Activated B cell treated with CpG ODN at 0.5 μM for 24 hours (primary cell): Measurements from ENCODE around the gene CNTNAP5. TPM values are rescaled to one million over a fixed set of nuclear protein-coding genes. Genes with fewer than 3 reads are reported as not detected.

Source experiments
- ATAC-seq: fragments of 200-7000 bp; cut with Tn5 transposase; one replicate; pipeline ENCODE4 v1.10.0; 2021; ENCODE audit warnings: low read depth, mild to moderate bottlenecking, moderate library complexity
- CTCF ChIA-PET: fragments of 350-600 bp; sonication (Branson Sonifier 250); formaldehyde crosslinking; loops from one replicate; lab custom pipeline; 2021; ENCODE audit warnings: antibody characterized with exemption; lab: Charles Lee
- POLR2A ChIA-PET: fragments of 350-600 bp; sonication (Branson Sonifier 250); formaldehyde crosslinking; loops from one replicate; lab custom pipeline; 2021; ENCODE audit warnings: antibody characterized with exemption; lab: Charles Lee
- DNase-seq: peaks from one replicate; pipeline ENCODE4 v3.0.0; 2022
- H3K27ac Mint-ChIP-seq: one replicate; pipeline ENCODE4 v1.8.0; 2020; ENCODE audit warnings: mixed read lengths
- H3K27me3 Mint-ChIP-seq: one replicate; pipeline ENCODE4 v1.8.0; 2021; ENCODE audit warnings: mixed read lengths
- H3K36me3 Mint-ChIP-seq: one replicate; pipeline ENCODE4 v1.8.0; 2021; ENCODE audit warnings: low read depth, mixed read lengths
- H3K4me1 Mint-ChIP-seq: one replicate; pipeline ENCODE4 v1.8.0; 2021; ENCODE audit warnings: mixed read lengths
- H3K4me3 Mint-ChIP-seq: one replicate; pipeline ENCODE4 v1.8.0; 2020; ENCODE audit warnings: mild to moderate bottlenecking, mixed read lengths
- H3K9me3 Mint-ChIP-seq: one replicate; pipeline ENCODE4 v1.8.0; 2020; ENCODE audit warnings: mixed read lengths
- CTCF ChIP-seq: fragments of 200-600 bp; IDR thresholded peaks from one replicate; pipeline ENCODE4 v1.8.0; 2022; ENCODE audit warnings: antibody characterized with exemption, mild to moderate bottlenecking
- intact Hi-C: fragments of 100-400 bp; cut with micrococcal nuclease; formaldehyde crosslinking; loops from one replicate; pipeline ENCODE4 v1.15.1; 2024
- total RNA-seq: library from RNA; stranded (reverse); gene quantifications from 2 replicates; pipeline ENCODE4 v1.2.3, GENCODE V29; 2022

Gene CNTNAP5
- total RNA-seq, 1 donor from 2014 or later: not detected

DNA sequence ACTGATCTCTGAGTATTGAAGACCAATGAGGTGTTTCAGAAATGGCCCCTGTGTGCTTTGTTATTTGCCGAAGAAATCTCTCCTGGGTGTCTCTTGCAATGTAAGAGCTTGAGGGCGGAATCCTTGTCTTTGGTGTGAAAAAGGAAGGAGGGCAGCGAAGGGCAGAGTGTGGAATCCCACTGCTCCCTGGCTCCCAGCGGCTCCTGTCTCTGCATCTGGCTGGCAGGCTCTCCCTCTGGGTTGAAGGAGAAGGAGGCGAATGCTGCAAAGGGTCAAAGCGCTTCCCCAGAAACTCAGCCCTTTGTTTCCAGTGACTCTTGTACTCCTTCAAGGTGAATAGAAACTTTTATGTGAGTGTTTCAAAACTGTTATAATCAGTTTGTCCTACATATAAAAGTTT is 457.5 kb downstream of the CNTNAP5 start:
- no peak overlapping the region for H3K27ac Mint-ChIP-seq
- POLR2A ChIA-PET: no interaction called here
- H3K9me3 Mint-ChIP-seq: peaks cover 3% of the 10 kb centered on the region
- no peak for TF ChIP-seq CTCF
- H3K27me3 Mint-ChIP-seq: no peaks in the 10 kb centered on the region
- no peaks in the 10 kb centered on the region for H3K36me3 Mint-ChIP-seq
- intact Hi-C loops: no loop called here
- ATAC-seq (no peak), DNase-seq (no peak)
- CTCF ChIA-PET: no interaction called here
- no peak overlapping the region for H3K4me3 Mint-ChIP-seq
- H3K4me1 Mint-ChIP-seq: no peaks in the 10 kb centered on the region

GRCh38 chr2:124485659-124486058 is 460.6 kb downstream of the CNTNAP5 start:
- no peak for TF ChIP-seq CTCF
- intact Hi-C loops: no loop called here
- H3K4me1 Mint-ChIP-seq: no peaks in the 10 kb centered on the region
- POLR2A ChIA-PET: no interaction called here
- H3K27ac Mint-ChIP-seq: no peak overlapping the region
- DNase-seq (no peak), ATAC-seq (no peak)
- CTCF ChIA-PET: no interaction called here
- peaks cover 2% of the 10 kb centered on the region for H3K9me3 Mint-ChIP-seq
- H3K27me3 Mint-ChIP-seq: no peaks in the 10 kb centered on the region
- H3K36me3 Mint-ChIP-seq: no peaks in the 10 kb centered on the region
- H3K4me3 Mint-ChIP-seq: no peak overlapping the region

DNA sequence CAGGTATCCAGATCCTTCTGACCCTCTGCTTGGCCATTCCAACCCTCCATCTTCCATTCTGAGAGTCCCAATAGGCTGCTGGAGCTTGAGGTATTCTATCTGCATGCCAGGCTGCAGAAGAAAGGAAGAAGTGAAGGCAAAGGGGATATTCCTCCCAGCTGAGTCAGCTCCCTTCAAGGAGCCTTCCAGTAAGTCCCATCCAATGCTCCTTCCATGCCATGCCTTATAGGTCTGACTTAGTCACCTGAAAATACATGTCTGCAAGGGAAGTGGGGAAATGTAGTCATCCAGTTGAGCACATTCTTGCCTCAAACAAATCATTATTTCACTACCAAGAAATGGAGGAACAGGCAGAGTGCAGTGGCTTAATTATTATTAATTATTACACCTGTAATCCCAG is 464.6 kb downstream of the CNTNAP5 start:
- peaks cover 2% of the 10 kb centered on the region for H3K9me3 Mint-ChIP-seq
- DNase-seq (no peak), ATAC-seq (no peak)
- POLR2A ChIA-PET: no interaction called here
- no peak overlapping the region for H3K27ac Mint-ChIP-seq
- intact Hi-C loops: no loop called here
- no peak for TF ChIP-seq CTCF
- no peaks in the 10 kb centered on the region for H3K36me3 Mint-ChIP-seq
- CTCF ChIA-PET: no interaction called here
- H3K4me1 Mint-ChIP-seq: no peaks in the 10 kb centered on the region
- no peak overlapping the region for H3K4me3 Mint-ChIP-seq
- H3K27me3 Mint-ChIP-seq: no peaks in the 10 kb centered on the region

- H3K9me3 Mint-ChIP-seq: peaks cover 5% of the 10 kb centered on the region
- DNase-seq (no peak), ATAC-seq (no peak)
- no peaks in the 10 kb centered on the region for H3K36me3 Mint-ChIP-seq
- no peak overlapping the region for H3K27ac Mint-ChIP-seq
- intact Hi-C loops: no loop called here
- no peak overlapping the region for H3K4me3 Mint-ChIP-seq
- CTCF ChIA-PET: no interaction called here
- POLR2A ChIA-PET: no interaction called here
- H3K4me1 Mint-ChIP-seq: no peaks in the 10 kb centered on the region
- TF ChIP-seq CTCF: no peak
- H3K27me3 Mint-ChIP-seq: no peaks in the 10 kb centered on the region
These were observed 476.6 kb downstream of the CNTNAP5 start for GRCh38 chr2:124501575-124502152.

DNA sequence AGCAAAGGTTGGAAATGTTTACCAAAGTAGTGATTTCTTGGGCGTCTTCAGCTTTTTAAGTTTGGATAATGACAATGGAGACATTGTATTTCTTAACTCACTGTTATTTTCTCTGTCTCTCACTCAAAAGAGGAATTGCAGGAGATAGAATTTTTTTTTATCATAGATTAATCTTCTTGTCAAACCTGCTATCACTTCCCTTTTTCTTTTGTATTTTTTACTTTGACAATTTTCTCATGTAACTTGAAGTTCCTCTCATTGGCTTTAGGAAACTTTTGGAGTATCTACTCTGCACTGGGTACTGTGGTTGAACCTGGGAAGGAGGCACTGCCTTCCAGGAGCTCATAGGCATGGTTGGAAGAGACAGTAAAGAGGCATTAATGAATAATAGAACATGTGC is 489.1 kb downstream of the CNTNAP5 start:
- POLR2A ChIA-PET: no interaction called here

More for the DNA sequence above, 489.1 kb downstream of the CNTNAP5 start:
- no peak for ATAC-seq
- no peak for DNase-seq
- no peak overlapping the region for H3K4me3 Mint-ChIP-seq
- H3K9me3 Mint-ChIP-seq: peaks cover 17% of the 10 kb centered on the region
- no peaks in the 10 kb centered on the region for H3K27me3 Mint-ChIP-seq
- TF ChIP-seq CTCF: no peak
- H3K27ac Mint-ChIP-seq: no peak overlapping the region
- H3K4me1 Mint-ChIP-seq: no peaks in the 10 kb centered on the region
- H3K36me3 Mint-ChIP-seq: no peaks in the 10 kb centered on the region
- CTCF ChIA-PET: no interaction called here
- intact Hi-C loops: no loop called here
